Neuronal stem cell (in vitro differentiated cells): ENCODE results near the gene SEC23A.

Experiments
- DNase-seq: peaks from one replicate; pipeline ENCODE4 v3.0.0-alpha.2; 2013; ENCODE audit warnings: low spot score
- H2AFZ ChIP-seq: one replicate; pipeline ENCODE4 v1.6.1; 2013; ENCODE audit warnings: mild to moderate bottlenecking, low read length, inconsistent platforms
- H2AK5ac ChIP-seq: 2 replicates; pipeline ENCODE4 v1.6.1; 2013; ENCODE audit warnings: low read depth, mild to moderate bottlenecking, inconsistent platforms, low read length, moderate library complexity, mixed read lengths
- H2BK120ac ChIP-seq: 2 replicates; pipeline ENCODE4 v1.6.1; 2013; ENCODE audit warnings: low read depth, mild to moderate bottlenecking, inconsistent platforms, low read length, moderate library complexity, mixed read lengths
- H2BK12ac ChIP-seq: one replicate; pipeline ENCODE4 v1.6.1; 2013; ENCODE audit warnings: low read length, inconsistent platforms
- H2BK15ac ChIP-seq: 2 replicates; pipeline ENCODE4 v1.6.1; 2013; ENCODE audit warnings: mild to moderate bottlenecking, low read length, inconsistent platforms, mixed read lengths
- H2BK5ac ChIP-seq: one replicate; pipeline ENCODE4 v1.6.1; 2013; ENCODE audit warnings: inconsistent platforms, mild to moderate bottlenecking, low read length, moderate library complexity
- H3K14ac ChIP-seq: one replicate; pipeline ENCODE4 v1.6.1; 2013; ENCODE audit warnings: low read length, inconsistent platforms
- H3K18ac ChIP-seq: 2 replicates; pipeline ENCODE4 v1.6.1; 2013; ENCODE audit warnings: low read length, inconsistent platforms
- H3K23ac ChIP-seq: 2 replicates; pipeline ENCODE4 v1.6.1; 2013; ENCODE audit warnings: low read depth, mild to moderate bottlenecking, mixed read lengths, low read length, inconsistent platforms; ENCODE audit not compliant: poor library complexity
- H3K27ac ChIP-seq: replicated peaks from 3 replicates; pipeline ENCODE4 v1.5.1; 2013; ENCODE audit warnings: low read length, inconsistent platforms
- H3K27me3 ChIP-seq, 3 experiments: 2 replicates each; pipeline ENCODE4 v1.6.1; 2013; ENCODE audit warnings: low read length in 3 of 3, mild to moderate bottlenecking in 2 of 3, inconsistent platforms in 1 of 3, low read depth in 1 of 3, mixed read lengths in 1 of 3, moderate library complexity in 1 of 3; ENCODE audit not compliant: control insufficient read depth in 3 of 3, insufficient read depth in 3 of 3
- H3K36me3 ChIP-seq, 2 donors: replicated peaks in 1 of 2; 2 replicates each; pipeline ENCODE4 v1.6.1; 2013; ENCODE audit warnings: low read length in 2 of 2; ENCODE audit not compliant: control insufficient read depth in 2 of 2, insufficient read depth in 2 of 2
- H3K4ac ChIP-seq: 2 replicates; pipeline ENCODE4 v1.6.1; 2013; ENCODE audit warnings: inconsistent platforms, mild to moderate bottlenecking, low read length, moderate library complexity
- H3K4me1 ChIP-seq, 2 donors: 1 replicate in 1 of 2; 2 replicates in 1 of 2; pipeline ENCODE4 v1.6.1; 2013; ENCODE audit warnings: low read length in 2 of 2, low read depth in 1 of 2; ENCODE audit not compliant: control insufficient read depth in 2 of 2, insufficient read depth in 1 of 2
- H3K4me2 ChIP-seq: one replicate; pipeline ENCODE4 v1.6.1; 2013; ENCODE audit warnings: mild to moderate bottlenecking, low read length, inconsistent platforms; ENCODE audit not compliant: insufficient read depth, poor library complexity, severe bottlenecking
- H3K4me3 ChIP-seq, 2 donors: 2 replicates each; pipeline ENCODE4 v1.5.1; 2013; ENCODE audit warnings: low read length in 2 of 2, mild to moderate bottlenecking in 2 of 2, inconsistent platforms in 1 of 2, moderate library complexity in 1 of 2
- H3K79me1 ChIP-seq: one replicate; pipeline ENCODE4 v1.6.1; 2013; ENCODE audit warnings: low read depth, mild to moderate bottlenecking, inconsistent platforms, low read length, moderate library complexity
- H3K9ac ChIP-seq: one replicate; pipeline ENCODE4 v1.6.1; 2013; ENCODE audit warnings: mild to moderate bottlenecking, low read depth, low read length, inconsistent platforms; ENCODE audit not compliant: poor library complexity
- H3K9me3 ChIP-seq, 2 donors: replicated peaks in 1 of 2; 2 replicates each; pipeline versions ENCODE3 to v1.6.1; 2013; ENCODE audit warnings: low read length in 2 of 2, mild to moderate bottlenecking in 2 of 2, inconsistent platforms in 1 of 2, low read depth in 1 of 2, mixed read lengths in 1 of 2, moderate library complexity in 1 of 2; ENCODE audit not compliant: control insufficient read depth in 2 of 2, insufficient read depth in 1 of 2
- H4K8ac ChIP-seq: one replicate; pipeline ENCODE4 v1.6.1; 2013; ENCODE audit warnings: low read depth, mild to moderate bottlenecking, inconsistent platforms, low read length, moderate library complexity
- H4K91ac ChIP-seq: one replicate; pipeline ENCODE4 v1.6.1; 2013; ENCODE audit warnings: low read length, low read depth, mild to moderate bottlenecking, inconsistent platforms; ENCODE audit not compliant: poor library complexity
- WGBS, 2 donors: extraction: QIAGEN DNeasy Blood & Tissue Kit; methylation state at CpG; one replicate each; pipeline ENCODE4 v1.1.7; 2013; ENCODE audit warnings: missing lambda C conversion rate in 2 of 2, mixed read lengths in 1 of 2; ENCODE audit not compliant: insufficient read length in 2 of 2, insufficient replicate concordance in 1 of 2; ENCODE audit errors: extremely low coverage in 2 of 2; 5-methylcytosine and 5-hydroxymethylcytosine counted together

SEC23A gene

GRCh38 chr14:39085933-39086332, 17.1 kb downstream of the SEC23A start:
- peaks cover 18 to 91% of the 10 kb centered on the region in 2 donors for H3K36me3 ChIP-seq
- H2AK5ac ChIP-seq, result no peak overlapping the region
- H3K27ac ChIP-seq, result no peak overlapping the region
- no peaks in the 10 kb centered on the region for H3K4me1 ChIP-seq
- no peak overlapping the region for H2BK5ac ChIP-seq
- no peak overlapping the region for H2BK15ac ChIP-seq
- no CpG with 5 or more reads among the region's 7 CpGs for WGBS, 2 donors
- no peak overlapping the region for H3K9ac ChIP-seq
- H4K8ac ChIP-seq, result no peak overlapping the region
- no peak overlapping the region for H4K91ac ChIP-seq
- no peaks in the 10 kb centered on the region for H3K27me3 ChIP-seq
- peaks cover 2% of the 10 kb centered on the region for H3K79me1 ChIP-seq
- no peak overlapping the region for H2BK12ac ChIP-seq
- H2AFZ ChIP-seq, result no peak overlapping the region
- H3K4ac ChIP-seq, result no peak overlapping the region
- no peaks in the 10 kb centered on the region for H3K9me3 ChIP-seq
- no peak overlapping the region for H3K14ac ChIP-seq
- H3K4me3 ChIP-seq, result no peak overlapping the region
- no peak for DNase-seq
- no peak overlapping the region for H3K18ac ChIP-seq
- no peak overlapping the region for H3K4me2 ChIP-seq
- no peak overlapping the region for H2BK120ac ChIP-seq
- H3K23ac ChIP-seq, result no peak overlapping the region

- Histone ChIP-seq H2AK5ac (no peak overlapping the region), H3K18ac (no peak overlapping the region), H3K4ac (no peak overlapping the region), H2AFZ (no peak overlapping the region), H3K36me3 (peaks cover 18 to 90% of the 10 kb centered on the region in 2 donors), H3K23ac (no peak overlapping the region), H3K4me1 (no peaks in the 10 kb centered on the region), H2BK5ac (no peak overlapping the region), H3K4me2 (no peak overlapping the region), H3K27me3 (no peaks in the 10 kb centered on the region), H3K9ac (no peak overlapping the region), H2BK15ac (no peak overlapping the region), H2BK120ac (no peak overlapping the region), H3K14ac (no peak overlapping the region), H3K79me1 (no peaks in the 10 kb centered on the region), H3K4me3 (no peak overlapping the region), H4K91ac (no peak overlapping the region), H3K9me3 (no peaks in the 10 kb centered on the region), H2BK12ac (no peak overlapping the region), H3K27ac (no peak overlapping the region), H4K8ac (no peak overlapping the region)
- WGBS, 2 donors, result no CpG with 5 or more reads among the region's 5 CpGs
- no peak for DNase-seq
Observed at GRCh38 chr14:39083127-39083526, 19.9 kb downstream of the SEC23A start.

DNA sequence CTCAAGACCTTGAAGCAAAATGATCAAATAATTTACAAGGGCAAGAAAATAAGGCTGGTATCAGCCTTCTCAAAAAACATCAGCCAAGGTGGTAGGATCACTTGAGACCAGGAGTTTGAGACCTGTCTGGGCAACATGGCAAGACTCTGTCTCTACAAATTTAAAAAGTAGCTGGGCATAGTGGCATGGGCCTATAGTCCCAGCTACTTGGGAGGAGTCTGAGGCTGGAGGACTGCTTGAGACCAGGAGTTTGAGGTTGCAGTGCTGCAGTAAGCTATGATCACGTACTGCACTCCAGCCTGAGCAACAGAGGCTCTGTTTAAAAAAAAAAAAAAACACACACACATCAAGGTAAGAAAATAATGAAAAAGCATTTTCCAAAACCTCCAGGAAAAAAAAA, 22.1 kb downstream of the SEC23A start:
- Histone ChIP-seq H4K8ac (no peak overlapping the region), H3K4me1 (no peaks in the 10 kb centered on the region), H3K27ac (no peak overlapping the region), H2BK15ac (no peak overlapping the region), H4K91ac (no peak overlapping the region), H3K4ac (no peak overlapping the region), H3K9me3 (no peaks in the 10 kb centered on the region), H2AFZ (no peak overlapping the region), H3K27me3 (no peaks in the 10 kb centered on the region), H3K14ac (no peak overlapping the region), H2BK120ac (no peak overlapping the region), H2BK5ac (no peak overlapping the region), H3K18ac (no peak overlapping the region), H3K4me3 (no peak overlapping the region), H3K79me1 (no peaks in the 10 kb centered on the region), H3K9ac (no peak overlapping the region), H2AK5ac (no peak overlapping the region), H3K23ac (no peak overlapping the region), H2BK12ac (no peak overlapping the region), H3K36me3 (peaks cover 18 to 88% of the 10 kb centered on the region in 2 donors), H3K4me2 (no peak overlapping the region)
- WGBS, 2 donors, result no CpG with 5 or more reads among the region's 1 CpG
- DNase-seq, result no peak

DNA sequence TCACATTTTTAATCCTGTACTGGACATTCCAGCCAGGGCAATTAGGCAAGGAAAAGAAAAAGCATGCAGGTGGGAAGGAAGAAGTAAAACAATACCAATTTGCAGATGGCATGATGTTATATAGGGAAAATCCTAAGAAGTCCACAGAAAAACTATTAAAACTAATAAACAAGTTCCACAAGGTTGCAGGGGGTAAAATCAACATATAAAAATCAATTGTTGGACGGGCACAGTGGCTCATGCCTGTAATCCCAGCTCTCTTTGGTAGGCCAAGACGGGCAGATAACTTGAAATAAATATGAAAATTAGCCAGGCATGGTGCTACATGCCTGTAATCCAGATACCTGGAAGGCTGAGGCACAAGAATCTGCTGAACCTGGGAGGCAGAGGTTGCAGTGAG, 31.9 kb downstream of the SEC23A start:
- no peak overlapping the region for H3K23ac ChIP-seq
- H3K14ac ChIP-seq, result no peak overlapping the region
- no peak overlapping the region for H3K4ac ChIP-seq
- H3K36me3 ChIP-seq, result peaks cover 4 to 96% of the 10 kb centered on the region in 2 donors
- H2BK5ac ChIP-seq, result no peak overlapping the region
- H3K27ac ChIP-seq, result no peak overlapping the region
- no peak overlapping the region for H2AFZ ChIP-seq
- no CpG with 5 or more reads among the region's 2 CpGs for WGBS, 2 donors
- no peak overlapping the region for H3K4me3 ChIP-seq
- H2BK120ac ChIP-seq, result no peak overlapping the region
- no peak for DNase-seq
- H3K9ac ChIP-seq, result no peak overlapping the region
- H3K27me3 ChIP-seq, result no peaks in the 10 kb centered on the region
- no peaks in the 10 kb centered on the region for H3K9me3 ChIP-seq
- H3K79me1 ChIP-seq, result no peaks in the 10 kb centered on the region
- no peak overlapping the region for H2BK15ac ChIP-seq
- no peak overlapping the region for H4K8ac ChIP-seq
- H2BK12ac ChIP-seq, result no peak overlapping the region
- no peak overlapping the region for H3K18ac ChIP-seq
- no peaks in the 10 kb centered on the region for H3K4me1 ChIP-seq
- no peak overlapping the region for H4K91ac ChIP-seq
- H2AK5ac ChIP-seq, result no peak overlapping the region
- H3K4me2 ChIP-seq, result no peak overlapping the region
